Loucy (cell line): Measurements from ENCODE around the gene LRWD1.

ENCODE experiments used
- H2AFZ ChIP-seq: fragments of 200-600 bp; sonication (generic); 2 replicates; pipeline ENCODE4 v1.6.0; 2016; ENCODE audit warnings: antibody characterized with exemption, mild to moderate bottlenecking, low read length, moderate library complexity
- H3F3A ChIP-seq: fragments of 200-600 bp; 2 replicates; pipeline ENCODE4 v1.6.0; 2016; ENCODE audit warnings: antibody characterized with exemption, low read depth, mild to moderate bottlenecking
- H3K27me3 ChIP-seq: fragments of 200-600 bp; sonication (generic); 2 replicates; pipeline ENCODE4 v1.6.1; 2014; ENCODE audit warnings: low read length, mild to moderate bottlenecking; ENCODE audit not compliant: insufficient read depth, poor library complexity, severe bottlenecking
- H3K36me3 ChIP-seq: fragments of 200-600 bp; sonication (generic); 2 replicates; pipeline ENCODE4 v1.6.1; 2016; ENCODE audit warnings: low read length; ENCODE audit not compliant: insufficient read depth
- H3K4me1 ChIP-seq: fragments of 200-600 bp; sonication (generic); 2 replicates; pipeline ENCODE4 v1.5.1; 2014; ENCODE audit warnings: low read length, mild to moderate bottlenecking; ENCODE audit not compliant: insufficient read depth, poor library complexity, severe bottlenecking
- H3K4me2 ChIP-seq: fragments of 200-600 bp; sonication (generic); 2 replicates; pipeline ENCODE4 v1.6.0; 2014; ENCODE audit warnings: antibody characterized with exemption, low read length, low read depth, mild to moderate bottlenecking; ENCODE audit not compliant: poor library complexity, severe bottlenecking
- H3K4me3 ChIP-seq: fragments of 200-600 bp; sonication (generic); 2 replicates; pipeline ENCODE4 v1.5.1; 2014; ENCODE audit warnings: low read length, mild to moderate bottlenecking, mixed read lengths; ENCODE audit not compliant: poor library complexity, severe bottlenecking
- H3K79me2 ChIP-seq: fragments of 200-600 bp; sonication (generic); 2 replicates; pipeline ENCODE4 v1.6.1; 2014; ENCODE audit warnings: low read length; ENCODE audit not compliant: insufficient read depth
- H3K9ac ChIP-seq: fragments of 200-600 bp; sonication (generic); 2 replicates; pipeline ENCODE4 v1.6.0; 2014; ENCODE audit warnings: mild to moderate bottlenecking, low read depth, low read length, moderate library complexity; ENCODE audit not compliant: poor library complexity, severe bottlenecking
- H3K9me2 ChIP-seq: fragments of 200-600 bp; sonication (generic); replicated peaks from 2 replicates; pipeline ENCODE4 v1.6.1; 2016; ENCODE audit warnings: low read depth, low read length, mixed read lengths
- H3K9me3 ChIP-seq: fragments of 200-600 bp; sonication (generic); 2 replicates; pipeline ENCODE4 v1.6.1; 2014; ENCODE audit warnings: mild to moderate bottlenecking, antibody characterized with exemption, low read length, low read depth; ENCODE audit not compliant: insufficient read depth
- H4K20me1 ChIP-seq: fragments of 200-600 bp; sonication (generic); 2 replicates; pipeline ENCODE4 v1.6.0; 2014; ENCODE audit warnings: antibody characterized with exemption, low read length, mild to moderate bottlenecking; ENCODE audit not compliant: insufficient read depth, poor library complexity, severe bottlenecking
- CTCF ChIP-seq: fragments of 200-600 bp; sonication (generic); conservative IDR thresholded peaks from 2 replicates; pipeline ENCODE4 v1.5.1; 2014; ENCODE audit warnings: mild to moderate bottlenecking, antibody characterized with exemption, low read length
- EZH2phosphoT487 ChIP-seq: fragments of 200-600 bp; IDR thresholded peaks from 2 replicates; pipeline ENCODE4 v1.6.1; 2018; ENCODE audit warnings: antibody characterized with exemption, mild to moderate bottlenecking, moderate library complexity, borderline replicate concordance

The LRWD1 gene

DNA sequence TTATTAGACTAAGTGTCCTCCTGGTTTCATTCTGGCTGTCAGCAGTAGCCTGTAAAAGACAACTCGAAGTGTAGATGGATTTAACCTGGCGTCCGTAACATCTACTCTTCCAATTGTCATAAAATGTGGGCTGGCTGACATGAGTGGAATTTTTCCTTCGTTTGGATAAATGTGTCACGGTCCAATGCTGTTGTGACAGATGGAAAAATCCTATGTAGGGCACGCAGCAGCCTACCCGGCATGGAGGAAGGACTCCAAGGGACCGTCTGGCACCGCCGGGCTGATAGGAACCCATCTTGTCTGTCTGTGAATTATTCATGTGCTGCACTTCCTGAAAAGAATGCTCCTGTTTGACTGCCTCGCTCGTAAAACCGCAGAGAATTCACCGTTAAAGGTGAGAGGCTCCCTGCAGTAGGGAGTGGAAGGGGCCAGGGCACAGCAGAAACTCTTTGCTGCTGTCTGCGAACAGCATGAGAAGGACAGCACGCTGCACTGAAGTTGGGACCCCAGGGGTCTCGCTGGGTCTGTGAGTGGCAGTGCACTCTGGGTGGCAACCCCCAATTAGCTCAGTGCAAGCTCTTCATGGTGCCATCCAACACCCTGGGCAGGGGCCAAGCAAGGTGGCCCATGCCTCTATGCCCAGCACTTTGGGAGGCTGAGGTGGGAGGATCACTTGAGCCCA lies 33.0 kb upstream of the LRWD1 start:
- Histone ChIP-seq H3K4me1 (peaks cover 69% of the 10 kb centered on the region), H3K9me2 (no peaks in the 10 kb centered on the region), H3K9ac (peak overlapping the region; percentile 71), H3K9me3 (no peaks in the 10 kb centered on the region), H3K36me3 (no peaks in the 10 kb centered on the region; the same call in 1 of the 2 replicates), H2AFZ (peak overlapping the region; percentile 4; the same call in 1 of the 2 replicates), H3K79me2 (peaks cover 33% of the 10 kb centered on the region), H4K20me1 (peaks cover 6% of the 10 kb centered on the region), H3K4me3 (peak overlapping the region; percentile 99), H3K27me3 (no peaks in the 10 kb centered on the region), H3F3A (peaks cover 6% of the 10 kb centered on the region; the same call in 1 of the 2 replicates), H3K4me2 (peak overlapping the region; percentile 81)
- no peak for TF ChIP-seq EZH2phosphoT487
- no peak for TF ChIP-seq CTCF

DNA sequence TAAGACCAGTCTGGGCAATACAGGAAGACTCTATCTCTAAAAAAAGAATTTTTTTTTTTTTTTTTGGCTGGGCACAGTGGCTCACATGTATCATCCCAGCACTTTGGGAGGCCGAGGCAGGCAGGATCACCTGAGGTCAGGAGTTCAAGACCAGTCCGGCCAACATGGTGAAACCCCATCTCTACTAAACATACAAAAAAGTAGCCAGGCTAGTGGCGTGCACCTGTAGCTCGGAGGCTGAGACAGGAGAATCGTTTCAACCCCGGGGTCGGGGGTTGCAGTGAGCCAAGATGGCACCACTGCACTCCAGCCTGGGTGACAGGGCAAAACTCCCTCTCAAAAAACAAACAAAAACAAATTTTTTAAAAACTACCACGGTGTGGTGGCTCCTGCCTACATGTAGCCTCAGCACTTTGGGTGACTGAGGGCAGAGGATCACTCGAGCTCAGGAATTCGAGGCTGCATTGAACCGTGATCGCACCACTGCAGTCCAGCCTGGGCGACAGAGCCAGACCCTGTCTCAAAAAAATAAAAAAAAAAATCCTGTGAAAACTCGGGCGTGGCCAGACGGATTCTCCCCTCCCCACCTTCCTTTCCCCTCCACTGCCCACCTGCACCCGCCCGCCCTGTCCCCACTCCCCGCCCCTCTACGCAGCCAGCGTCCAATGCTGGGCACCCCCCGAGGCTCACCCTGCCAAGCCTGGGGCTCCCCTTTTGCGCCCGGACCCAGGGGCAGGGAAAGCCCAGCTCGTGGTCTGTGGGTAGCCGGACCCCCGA lies 32.2 kb upstream of the LRWD1 start:
- Histone ChIP-seq H3K9ac (peak overlapping the region; percentile 71), H3K4me1 (peaks cover 61% of the 10 kb centered on the region), H4K20me1 (peaks cover 6% of the 10 kb centered on the region), H3K4me3 (peak overlapping the region; percentile 99), H3K9me3 (no peaks in the 10 kb centered on the region), H3F3A (no peaks in the 10 kb centered on the region; the same call in 1 of the 2 replicates), H3K4me2 (peak overlapping the region; percentile 81), H2AFZ (no peak overlapping the region), H3K79me2 (peaks cover 38% of the 10 kb centered on the region), H3K27me3 (no peaks in the 10 kb centered on the region), H3K9me2 (no peaks in the 10 kb centered on the region), H3K36me3 (no peaks in the 10 kb centered on the region; the same call in 1 of the 2 replicates)
- no peak for TF ChIP-seq EZH2phosphoT487
- TF ChIP-seq CTCF, result no peak

DNA sequence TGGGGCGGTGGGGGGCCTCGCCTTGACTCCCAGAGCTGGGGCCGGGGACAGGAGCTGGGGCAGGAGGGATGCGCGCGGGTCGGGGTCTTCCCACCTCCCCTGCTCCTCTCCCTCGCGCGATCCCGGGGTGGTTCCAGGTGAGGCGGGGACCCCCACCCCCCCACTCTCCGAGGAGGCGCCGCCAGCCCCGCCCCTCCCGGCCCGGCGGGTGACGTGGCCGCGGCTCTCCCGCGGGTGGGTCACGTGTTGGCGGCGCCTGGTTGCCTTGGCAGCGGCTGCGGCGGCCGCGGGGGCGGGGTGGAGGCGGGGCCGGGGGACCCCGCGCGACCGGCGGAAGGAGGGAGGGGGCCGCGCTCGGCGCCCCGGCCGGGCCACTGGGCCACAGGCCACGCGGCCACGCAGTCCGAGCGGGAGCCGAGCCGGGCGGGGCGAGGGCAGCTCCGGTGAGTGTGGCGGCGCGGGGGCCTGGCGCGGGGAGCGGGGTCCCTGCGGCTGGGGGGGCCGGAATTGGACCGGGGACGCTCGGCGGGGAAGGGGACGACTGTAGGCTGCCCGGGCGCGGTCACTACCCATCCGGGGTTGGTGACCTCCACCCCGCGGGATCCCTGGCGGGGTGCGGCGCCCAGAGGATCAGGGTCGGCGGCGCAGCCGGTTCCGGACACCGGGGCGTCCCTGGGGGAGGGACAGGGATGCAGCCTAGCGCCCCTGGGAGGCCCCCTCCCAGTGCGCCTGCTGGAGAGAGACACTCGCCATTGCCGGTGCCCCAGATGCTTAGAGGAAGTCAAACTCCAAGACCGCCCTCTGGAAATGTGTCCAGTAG lies 31.4 kb upstream of the LRWD1 start, which contains the start of gene ORAI2:
ORAI2 (plus strand) TSS at position 357 of the 820 bp plus-strand sequence. CDS start 5,382 bp downstream, outside the sequence.
- Histone ChIP-seq H3K79me2 (peaks cover 39% of the 10 kb centered on the region), H3K9me3 (no peaks in the 10 kb centered on the region), H3K4me2 (peak within 1 kb of the TSS; percentile 99), H3K36me3 (no peaks in the 10 kb centered on the region; the same call in 1 of the 2 replicates), H3K4me3 (peak within 1 kb of the TSS; percentile 99), H4K20me1 (peaks cover 6% of the 10 kb centered on the region), H3F3A (no peaks in the 10 kb centered on the region), H3K27me3 (no peaks in the 10 kb centered on the region), H3K9ac (peak within 1 kb of the TSS; percentile 79), H3K4me1 (peaks cover 60% of the 10 kb centered on the region), H2AFZ (peak within 1 kb of the TSS; percentile 83), H3K9me2 (no peaks in the 10 kb centered on the region)
- TF ChIP-seq EZH2phosphoT487, result no peak
- TF ChIP-seq CTCF, result peak; percentile 15; the same call in 1 of the 2 replicates
